Measurements from ENCODE around the gene PKD1L1.
A peak's percentile ranks its signal among the peaks of the same experiment; 100 is the strongest.
"Not testable (repeated sequence)": the region's sequence is repeated elsewhere in the genome, so short reads cannot be mapped to it uniquely, and the experiment has no call there.

Gene PKD1L1

GRCh38 chr7:47948141-47948790 lies at the start of gene PKD1L1:
Gene PKD1L1, minus strand, starts transcription at chr7:47948466. Its CDS starts 26 bp downstream, at chr7:47948440.
- no peak for FAIRE-seq
- no peak for DNase-seq (ENCODE audit: low spot score)

GRCh38 chr7:47992446-47992845 lies 44.2 kb upstream of the PKD1L1 start:
- FAIRE-seq (no peak), DNase-seq (ENCODE audit: low spot score) (no peak)

- FAIRE-seq: no peak
These were observed 43.6 kb upstream of the PKD1L1 start for GRCh38 chr7:47991741-47992311.

GRCh38 chr7:47991270-47991669 lies 43.0 kb upstream of the PKD1L1 start:
- DNase-seq (ENCODE audit: low spot score): no peak
- no peak for FAIRE-seq

More at GRCh38 chr7:47991741-47992311, 43.6 kb upstream of the PKD1L1 start:
- DNase-seq (ENCODE audit: low spot score): no peak

- DNase-seq (ENCODE audit: low spot score): no peak
- FAIRE-seq: no peak
These were observed 42.3 kb upstream of the PKD1L1 start for GRCh38 chr7:47990592-47990991.

GRCh38 chr7:47989607-47990400 lies 41.5 kb upstream of the PKD1L1 start:
- not testable (repeated sequence) for DNase-seq (ENCODE audit: low spot score); FAIRE-seq

- FAIRE-seq (no peak), DNase-seq (ENCODE audit: low spot score) (no peak)
These were observed 40.5 kb upstream of the PKD1L1 start for GRCh38 chr7:47988496-47989386.

GRCh38 chr7:47982610-47983009 lies 34.3 kb upstream of the PKD1L1 start:
- FAIRE-seq: no peak
- DNase-seq (ENCODE audit: low spot score): no peak

GRCh38 chr7:47980648-47981047 lies 32.4 kb upstream of the PKD1L1 start:
- not testable (repeated sequence) for DNase-seq (ENCODE audit: low spot score); FAIRE-seq

- FAIRE-seq: no peak
- no peak for DNase-seq (ENCODE audit: low spot score)
These were observed 31.5 kb upstream of the PKD1L1 start for GRCh38 chr7:47979832-47980181.

- peak; percentile 99 for FAIRE-seq
These were observed 31.0 kb upstream of the PKD1L1 start, which contains the start of gene HUS1 for GRCh38 chr7:47979145-47979831. Gene HUS1, minus strand, starts transcription at chr7:47979615. Its CDS starts 96 bp downstream, at chr7:47979519.

GRCh38 chr7:47978790-47979144 lies 30.5 kb upstream of the PKD1L1 start:
- no peak for FAIRE-seq
- no peak for DNase-seq (ENCODE audit: low spot score)

More at GRCh38 chr7:47979145-47979831, 31.0 kb upstream of the PKD1L1 start, which contains the start of gene HUS1:
- DNase-seq (ENCODE audit: low spot score): peak; percentile 98

- FAIRE-seq (no peak), DNase-seq (ENCODE audit: low spot score) (no peak)
These were observed 25.5 kb upstream of the PKD1L1 start for GRCh38 chr7:47973739-47974138.

- DNase-seq (ENCODE audit: low spot score) (no peak), FAIRE-seq (no peak)
These were observed 22.5 kb upstream of the PKD1L1 start for GRCh38 chr7:47970761-47971160.

GRCh38 chr7:47968847-47969774 lies 20.8 kb upstream of the PKD1L1 start:
- DNase-seq (ENCODE audit: low spot score) (peak; percentile 76), FAIRE-seq (peak; percentile 93)

- DNase-seq (ENCODE audit: low spot score): no peak
- FAIRE-seq: no peak
These were observed 19.4 kb upstream of the PKD1L1 start for GRCh38 chr7:47967708-47968107.

- no peak for DNase-seq (ENCODE audit: low spot score)
- no peak for FAIRE-seq
These were observed 18.9 kb upstream of the PKD1L1 start for GRCh38 chr7:47967123-47967522.

GRCh38 chr7:47965456-47965855 lies 17.2 kb upstream of the PKD1L1 start:
- FAIRE-seq (no peak), DNase-seq (ENCODE audit: low spot score) (no peak)

GRCh38 chr7:47962262-47962661 lies 14.0 kb upstream of the PKD1L1 start:
- DNase-seq (ENCODE audit: low spot score): no peak
- no peak for FAIRE-seq

- DNase-seq (ENCODE audit: low spot score): no peak
- no peak for FAIRE-seq
These were observed 8.9 kb upstream of the PKD1L1 start for GRCh38 chr7:47957156-47957555.

Measured in urothelium cell line (cell line).